Pancreas (tissue), 10 donors: ENCODE measurements around the gene HIPK2. TPM values are rescaled to one million over a fixed set of nuclear protein-coding genes. Genes with fewer than 3 reads are reported as not detected.

Experiments
- ATAC-seq, 4 donors: fragments of 200-7000 bp; cut with Tn5 transposase; one replicate each; pipeline versions ENCODE4 v1.8.0 to v1.9.1; 2020; ENCODE audit warnings: mild to moderate bottlenecking in 4 of 4, moderate library complexity in 4 of 4
- DNase-seq, 6 donors: peaks; one replicate each; pipeline ENCODE4 v3.0.0-alpha.2; 2020
- FAIRE-seq: peaks from 2 replicates; lab custom pipeline; 2012; peaks lifted over from hg19 to GRCh38; lab: Jason Lieb, UNC
- H3K27ac ChIP-seq, 4 donors: fragments of 200-600 bp; sonication (generic); 1 replicate in 3 of 4; 2 replicates in 1 of 4; pipeline versions ENCODE4 v1.5.0 to v1.8.0; 2020
- H3K27me3 ChIP-seq, 4 donors: fragments of 200-600 bp; one replicate each; pipeline ENCODE4 v1.8.0; 2021
- H3K36me3 ChIP-seq, 3 donors: fragments of 200-600 bp; sonication (generic) in 1 of 3; one replicate each; pipeline versions ENCODE4 v1.5.0 to v1.8.0; 2020 to 2021
- H3K4me1 ChIP-seq, 3 donors: fragments of 200-600 bp; one replicate each; pipeline ENCODE4 v1.8.0; 2021
- H3K4me3 ChIP-seq, 4 donors: fragments of 200-600 bp; sonication (generic) in 2 of 4; one replicate each; pipeline versions ENCODE4 v1.5.0 to v1.8.0; 2020 to 2021
- H3K9me3 ChIP-seq, 4 donors: fragments of 200-600 bp; one replicate each; pipeline ENCODE4 v1.8.0; 2021
- CTCF ChIP-seq, 4 donors: fragments of 200-600 bp; sonication (generic) in 3 of 4; IDR thresholded peaks; one replicate each; pipeline versions ENCODE4 v1.5.0 to v1.8.0; 2021; ENCODE audit warnings: antibody characterized with exemption in 4 of 4
- WGBS, 2 donors: extraction: QIAGEN DNeasy Blood & Tissue Kit; methylation state at CpG; one replicate each; pipeline ENCODE4 v1.1.7; 2013; 5-methylcytosine and 5-hydroxymethylcytosine counted together
- intact Hi-C, 3 donors: fragments of 100-400 bp; cut with DNase I; formaldehyde crosslinking; loops; one replicate each; pipeline versions ENCODE4 v1.11.1 to v1.14.2; 2022
- polyA plus RNA-seq, 2 donors: library from polyadenylated mRNA; stranded (reverse); fragments of 200-250 nt; gene quantifications; one replicate each; pipeline ENCODE4 v1.2.3, GENCODE V29; 2013
- total RNA-seq, 6 donors: library from RNA; stranded (reverse); fragmentation: NEBNext Ultra II Directional in 4 of 6; extraction: Animal tissue kit (Norgen Biotek cat#: 25700) in 4 of 6; gene quantifications; one replicate each; pipeline versions ENCODE4 v1.2.1 to v1.2.4, GENCODE V29; 2021 to 2023
- donor health status: healthy with polysubstance abuse.
- donor health status: DM: no; HTN: no; CAD: no; lungs with moderate emphysema.
- donor health status: DM: no; HTN: no; CAD: no.
- donor health status: control.
- donor health status: control.
- donor health status: Bipolar disorder and iron deficiency.
- donor health status: DM: yes; HTN: yes; CAD: no.
- donor health status: DM: no; HTN: no; CAD: no.
- donor health status: DM: no; HTN: no; CAD: no.
- donor health status: DM: yes; HTN: yes; CAD: no.

HIPK2 gene
- total and polyA plus RNA-seq, 8 donors, result 6.7 to 49.0 (median 24.7) TPM

GRCh38 chr7:139687211-139687954, 90.4 kb downstream of the HIPK2 start:
- Histone ChIP-seq H3K27me3 (no peaks in the 10 kb centered on the region), H3K4me1 (peaks cover 19 to 21% (median 19%) of the 10 kb centered on the region in 3 donors), H3K9me3 (no peaks in the 10 kb centered on the region), H3K4me3 (no peak overlapping the region), H3K36me3 (no peaks in the 10 kb centered on the region), H3K27ac (no peak overlapping the region)
- ATAC-seq (no peak), FAIRE-seq (no peak), DNase-seq (no peak)
- intact Hi-C loops, result no loop called here
- no peak for TF ChIP-seq CTCF (IDR thresholded peaks at IDR 0.05)

- Histone ChIP-seq H3K9me3 (no peaks in the 10 kb centered on the region), H3K4me1 (peaks cover 12 to 24% (median 21%) of the 10 kb centered on the region in 3 donors), H3K27me3 (no peaks in the 10 kb centered on the region), H3K36me3 (no peaks in the 10 kb centered on the region), H3K27ac (peak overlapping the region in 2 of 4 donors; percentile 10 to 29), H3K4me3 (no peak overlapping the region)
- FAIRE-seq, result no peak
- no peak for ATAC-seq
- TF ChIP-seq CTCF (IDR thresholded peaks at IDR 0.05), result no peak
- WGBS, 2 donors, result 86% methylated on average over 16 of the region's 16 CpGs
- no peak for DNase-seq
- intact Hi-C loops, result no loop called here
Measured at GRCh38 chr7:139683137-139683921, 94.5 kb downstream of the HIPK2 start.

- Histone ChIP-seq H3K4me3 (no peak overlapping the region), H3K9me3 (no peaks in the 10 kb centered on the region), H3K4me1 (peaks cover 12 to 24% (median 21%) of the 10 kb centered on the region in 3 donors), H3K36me3 (no peaks in the 10 kb centered on the region), H3K27ac (peak overlapping the region in 1 of 4 donors; percentile 10), H3K27me3 (no peaks in the 10 kb centered on the region)
- ATAC-seq (no peak), DNase-seq (no peak), FAIRE-seq (no peak)
- WGBS, 2 donors, result 91 to 94% methylated on average over 9 of the region's 9 CpGs
- intact Hi-C loops, result no loop called here
- TF ChIP-seq CTCF (IDR thresholded peaks at IDR 0.05), result no peak
Measured at GRCh38 chr7:139682136-139683013, 95.4 kb downstream of the HIPK2 start.

GRCh38 chr7:139681812-139682135, 96.0 kb downstream of the HIPK2 start:
- H3K36me3 ChIP-seq, result no peaks in the 10 kb centered on the region
- peak overlapping the region in 1 of 4 donors; percentile 13 for H3K27ac ChIP-seq
- intact Hi-C loops, result no loop called here
- no peaks in the 10 kb centered on the region for H3K27me3 ChIP-seq
- no peak for FAIRE-seq
- TF ChIP-seq CTCF (IDR thresholded peaks at IDR 0.05), result no peak
- no peak for DNase-seq
- 92 to 95% methylated on average over 4 of the region's 4 CpGs for WGBS, 2 donors
- no peaks in the 10 kb centered on the region for H3K9me3 ChIP-seq
- H3K4me1 ChIP-seq, result peaks cover 12 to 24% (median 21%) of the 10 kb centered on the region in 3 donors
- H3K4me3 ChIP-seq, result no peak overlapping the region
- no peak for ATAC-seq
